ENCODE data around the gene PDSS2. TPM values are rescaled to one million over a fixed set of nuclear protein-coding genes. Genes with fewer than 3 reads are reported as not detected.

Gene PDSS2
- total and polyA plus RNA-seq, 10 donors: 4.3 to 16.6 (median 11.7) TPM

- Histone ChIP-seq H3K27ac (peak overlapping the region in 7 of 8 donors; percentile 58 to 75 (median 66)), H3K4me3 (peak overlapping the region; percentile 61 to 87 (median 72)), H3K36me3 (no peaks in the 10 kb centered on the region), H3K4me1 (peaks cover 11 to 67% (median 41%) of the 10 kb centered on the region in 6 donors), H3K9me3 (no peaks in the 10 kb centered on the region), H3K27me3 (replicated peaks in 1 of 7) (peaks cover 0 to 81% (median 41%) of the 10 kb centered on the region in 7 donors)
- WGBS, 5 donors: 0 to 3% (median 1%) methylated on average over 16 to 30 of the region's 30 CpGs
- no peak for DNase-seq
- intact Hi-C loops (cut with DNase I; ENCODE audit: low total_unique reads): no loop called here
- no peak for TF ChIP-seq CTCF (IDR thresholded peaks at IDR 0.05 in 8 of 11, conservative IDR thresholded peaks at IDR 0.05 in 3 of 11)
- TF ChIP-seq POLR2AphosphoS5 (IDR thresholded peaks at IDR 0.05): no peak
- TF ChIP-seq POLR2A (IDR thresholded peaks at IDR 0.05): no peak
Observed at GRCh38 chr6:107490566-107491137, 31.3 kb upstream of the PDSS2 start.

- peaks cover 0 to 89% (median 41%) of the 10 kb centered on the region in 7 donors for H3K27me3 ChIP-seq (replicated peaks in 1 of 7)
- TF ChIP-seq POLR2A (IDR thresholded peaks at IDR 0.05) (no peak), CTCF (IDR thresholded peaks at IDR 0.05 in 8 of 11, conservative IDR thresholded peaks at IDR 0.05 in 3 of 11) (peak in 2 of 11 experiments; percentile 12 to 16), POLR2AphosphoS5 (IDR thresholded peaks at IDR 0.05) (peak in 1 of 3 donors; percentile 36)
- H3K27ac ChIP-seq: peak within 1 kb of the TSS in 7 of 8 donors; percentile 58 to 75 (median 71)
Observed at GRCh38 chr6:107489636-107490565, 30.5 kb upstream of the PDSS2 start, which contains the start of gene SOBP. SOBP (plus strand) TSS chr6:107490117; CDS start chr6:107490617, 500 bp downstream.

GRCh38 chr6:107488875-107489635 lies 29.7 kb upstream of the PDSS2 start:
- Histone ChIP-seq H3K27ac (peak overlapping the region in 7 of 8 donors; percentile 51 to 75 (median 71)), H3K27me3 (replicated peaks in 1 of 7) (peaks cover 0 to 96% (median 41%) of the 10 kb centered on the region in 7 donors), H3K4me3 (peak overlapping the region; percentile 61 to 87 (median 72)), H3K4me1 (peaks cover 11 to 58% (median 37%) of the 10 kb centered on the region in 6 donors), H3K9me3 (no peaks in the 10 kb centered on the region), H3K36me3 (no peaks in the 10 kb centered on the region)
- TF ChIP-seq CTCF (IDR thresholded peaks at IDR 0.05 in 8 of 11, conservative IDR thresholded peaks at IDR 0.05 in 3 of 11) (no peak), POLR2A (IDR thresholded peaks at IDR 0.05) (no peak), POLR2AphosphoS5 (IDR thresholded peaks at IDR 0.05) (peak in 2 of 3 donors; percentile 40 to 41)
- DNase-seq: peak; percentile 79
- intact Hi-C loops (cut with DNase I; ENCODE audit: low total_unique reads): no loop called here
- 0 to 2% (median 1%) methylated on average over 39 to 51 of the region's 51 CpGs for WGBS, 5 donors

More at GRCh38 chr6:107489636-107490565, 30.5 kb upstream of the PDSS2 start, which contains the start of gene SOBP:
- Histone ChIP-seq H3K36me3 (no peaks in the 10 kb centered on the region), H3K4me3 (peak within 1 kb of the TSS; percentile 61 to 87 (median 72)), H3K9me3 (no peaks in the 10 kb centered on the region), H3K4me1 (peaks cover 11 to 59% (median 38%) of the 10 kb centered on the region in 6 donors)
- WGBS, 5 donors: 0 to 1% (median 0%) methylated on average over 50 to 130 of the region's 130 CpGs
- peak; percentile 84 for DNase-seq
- intact Hi-C loops (cut with DNase I; ENCODE audit: low total_unique reads): no loop called here
